NCI-H82 treated with DMSO at 0.1 percent for 48 hours (cell line): ENCODE data around the gene SLCO4C1.

ENCODE experiments used
- DNase-seq: peaks from one replicate; lab custom pipeline; 2025; ENCODE audit not compliant: unreplicated experiment; lab: John Stamatoyannopoulos, UW

SLCO4C1 gene

DNA sequence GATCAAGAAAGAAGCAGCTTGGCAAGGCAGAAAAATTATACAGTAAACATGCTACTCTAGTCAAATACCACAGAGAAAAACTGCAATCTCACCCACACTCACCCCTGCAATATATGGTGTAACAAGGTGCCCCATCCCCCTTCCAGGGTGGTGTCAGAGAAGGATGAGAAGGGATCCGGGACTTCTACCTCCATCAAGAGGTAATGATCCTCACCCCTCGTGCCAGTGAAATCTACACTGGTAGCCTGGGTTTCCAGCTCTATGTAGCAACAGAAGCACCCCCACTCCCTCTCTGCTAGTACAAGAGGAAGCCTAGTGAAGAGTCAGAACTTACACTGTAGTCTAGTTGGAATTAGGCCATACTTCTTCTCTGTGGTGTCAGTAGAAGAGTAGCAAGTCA is 18.9 kb downstream of the SLCO4C1 start:
- DNase-seq, result no peak

DNA sequence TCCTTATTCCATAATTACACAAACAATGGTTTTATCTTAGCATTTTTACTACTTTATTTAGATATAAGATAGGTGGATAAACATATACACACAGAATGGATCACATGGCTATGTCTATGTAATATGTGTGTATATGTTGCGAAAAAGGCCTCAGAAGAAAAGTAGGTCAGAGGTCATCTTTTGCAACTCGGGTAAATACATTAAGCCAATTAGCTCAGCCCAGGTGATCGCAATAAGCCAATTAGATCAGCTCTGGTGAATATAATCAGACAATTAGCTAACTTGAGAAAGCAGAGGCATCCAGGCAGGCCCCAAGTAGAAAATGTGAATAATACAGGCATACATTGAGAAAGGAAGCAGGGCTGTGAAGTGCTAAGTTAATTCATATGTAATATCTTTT is 24.3 kb downstream of the SLCO4C1 start:
- DNase-seq, result peak; percentile 86

DNA sequence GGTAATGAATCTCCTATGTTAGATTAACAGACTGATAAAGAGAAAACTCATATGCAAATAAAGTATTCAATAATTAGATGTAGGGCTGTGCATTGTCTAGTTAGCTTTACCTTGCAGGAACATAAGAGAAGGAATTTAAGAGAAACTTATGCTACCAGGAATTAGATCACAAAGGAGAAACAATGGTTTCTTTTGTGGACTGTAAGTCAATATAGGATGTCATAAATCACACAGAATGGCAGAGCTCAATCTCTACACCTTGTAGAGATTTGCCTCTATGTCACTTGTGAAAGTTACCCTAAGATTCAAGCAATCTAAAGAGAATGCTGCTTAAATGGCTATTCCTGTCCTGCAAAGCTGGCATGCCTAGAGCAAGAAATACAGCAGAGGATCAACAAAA is 26.0 kb downstream of the SLCO4C1 start:
- DNase-seq, result no peak

DNA sequence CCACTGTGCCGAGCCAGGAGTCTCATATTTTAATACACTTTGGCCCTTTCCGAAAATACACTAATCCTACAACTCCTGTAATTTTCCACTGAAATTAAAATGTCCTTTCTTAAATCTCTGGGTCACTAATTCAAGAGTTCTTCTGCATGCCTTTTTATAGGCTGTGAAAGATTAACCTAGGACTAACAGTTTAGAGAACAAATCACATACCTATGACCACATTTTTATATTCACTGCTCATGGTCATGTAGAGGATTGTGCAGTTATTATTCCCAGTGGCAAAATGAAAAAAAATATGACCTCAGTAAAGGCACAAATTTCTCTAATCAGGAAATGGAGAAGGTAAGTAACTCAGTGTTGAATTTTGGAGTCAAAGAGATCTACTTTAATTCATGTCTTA is 33.4 kb downstream of the SLCO4C1 start:
- DNase-seq, result no peak

DNA sequence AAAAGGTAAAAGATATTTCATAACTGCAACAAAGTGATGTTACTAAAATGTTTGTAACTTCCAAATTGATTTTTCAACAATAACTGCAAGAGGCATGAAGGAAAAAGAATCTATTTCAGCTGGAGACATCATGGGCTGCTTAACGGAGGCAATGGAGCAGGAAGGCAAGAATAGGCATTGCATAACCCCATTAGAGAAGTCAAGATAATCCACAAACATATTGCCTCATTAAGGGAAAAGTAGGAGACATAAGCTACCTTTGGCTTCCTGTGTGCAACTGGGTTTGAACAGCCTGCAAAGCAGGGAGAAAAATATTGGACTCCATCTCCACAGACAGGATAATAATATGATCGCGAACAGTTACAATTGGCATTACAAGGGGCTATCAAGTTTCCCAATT is 46.7 kb downstream of the SLCO4C1 start:
- no peak for DNase-seq

DNA sequence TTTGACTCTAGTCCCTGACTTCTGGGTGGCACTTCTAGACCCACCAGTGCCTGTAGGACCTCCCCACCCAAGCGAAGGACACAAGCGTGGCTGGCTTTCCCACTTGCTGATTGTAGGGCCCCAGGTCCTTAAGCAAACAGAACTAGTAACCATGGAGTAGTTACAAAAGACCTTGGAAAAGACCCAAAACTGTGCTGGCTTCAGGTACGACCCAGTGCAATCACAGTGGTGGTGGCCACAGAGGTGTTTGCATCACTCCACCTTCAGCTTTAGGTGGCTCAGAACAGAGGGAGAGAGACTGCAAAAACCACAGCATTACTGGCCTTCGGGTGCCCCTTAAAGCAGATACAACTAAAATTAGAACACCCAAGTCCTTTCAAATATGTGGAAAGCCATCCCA is 52.9 kb downstream of the SLCO4C1 start:
- no peak for DNase-seq

DNA sequence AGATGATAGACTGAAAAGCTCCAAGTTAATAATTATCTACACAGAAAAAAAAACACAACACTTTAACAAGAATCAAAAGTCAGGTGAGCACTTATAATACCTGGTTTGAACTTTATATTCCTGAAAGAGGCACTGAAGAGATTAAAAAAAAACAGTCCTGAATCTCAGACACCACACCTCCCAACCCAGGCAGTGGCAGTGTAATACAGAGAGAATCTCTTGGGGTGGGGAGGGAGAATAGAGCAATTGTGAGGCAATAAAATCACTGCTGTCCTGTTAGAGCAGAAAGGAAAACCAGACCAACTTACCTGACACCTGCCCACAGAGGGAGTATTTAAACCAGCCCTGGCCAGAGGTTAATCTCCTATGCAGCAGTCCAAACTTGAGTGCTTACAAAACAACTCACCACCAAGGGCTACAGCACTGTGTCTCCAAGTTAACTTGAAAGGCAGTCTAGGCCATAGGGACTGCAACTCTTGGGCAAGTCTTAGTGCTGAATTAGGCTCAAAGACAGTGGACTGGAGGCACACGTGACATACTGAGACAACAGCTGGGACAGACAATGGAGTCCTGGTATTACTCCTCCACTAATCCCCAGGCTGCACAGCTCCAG is 54.2 kb downstream of the SLCO4C1 start:
- DNase-seq, result peak; percentile 26

DNA sequence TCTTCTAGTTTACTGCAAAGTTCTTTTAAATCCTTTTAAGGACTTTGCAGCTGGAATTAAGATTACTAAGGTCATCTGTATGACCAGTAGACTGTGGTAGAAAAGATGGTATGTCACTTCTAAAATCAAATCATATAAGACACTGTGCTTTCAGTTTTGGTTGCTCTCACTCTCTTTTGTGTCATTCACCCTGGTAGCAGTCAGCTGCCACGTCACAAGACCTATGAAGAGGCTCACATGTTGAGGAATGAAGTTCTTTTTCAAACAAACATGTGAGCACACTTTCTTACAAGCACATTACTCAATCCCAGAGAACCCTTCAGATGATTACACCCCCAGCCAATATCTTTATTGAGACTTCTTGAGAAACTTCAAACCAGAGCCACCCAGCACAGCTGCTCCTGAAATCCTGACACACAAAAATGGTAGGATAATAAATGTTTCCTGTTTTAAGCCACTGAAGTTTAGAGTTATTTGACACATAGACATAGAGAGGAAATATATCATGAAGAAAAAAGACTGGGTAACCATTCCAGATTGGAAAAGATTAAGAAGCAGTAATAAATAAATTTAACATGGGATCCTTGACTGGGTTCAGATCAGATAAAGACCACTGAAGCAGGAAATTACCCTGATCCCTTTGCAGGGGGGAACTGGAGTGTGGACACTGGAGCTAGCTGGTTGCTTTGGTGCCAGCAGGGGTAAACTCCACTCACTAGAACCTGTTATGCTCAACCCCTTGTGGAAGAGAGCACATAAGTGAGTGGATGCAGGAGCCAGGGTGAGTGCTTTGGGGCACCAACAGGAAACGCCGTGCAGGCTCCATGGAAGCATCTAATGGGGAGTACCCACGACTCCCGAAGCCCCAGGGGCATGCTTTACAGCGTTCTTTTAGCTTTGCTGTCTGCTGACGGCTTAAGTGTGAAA is 64.1 kb downstream of the SLCO4C1 start:
- no peak for DNase-seq

DNA sequence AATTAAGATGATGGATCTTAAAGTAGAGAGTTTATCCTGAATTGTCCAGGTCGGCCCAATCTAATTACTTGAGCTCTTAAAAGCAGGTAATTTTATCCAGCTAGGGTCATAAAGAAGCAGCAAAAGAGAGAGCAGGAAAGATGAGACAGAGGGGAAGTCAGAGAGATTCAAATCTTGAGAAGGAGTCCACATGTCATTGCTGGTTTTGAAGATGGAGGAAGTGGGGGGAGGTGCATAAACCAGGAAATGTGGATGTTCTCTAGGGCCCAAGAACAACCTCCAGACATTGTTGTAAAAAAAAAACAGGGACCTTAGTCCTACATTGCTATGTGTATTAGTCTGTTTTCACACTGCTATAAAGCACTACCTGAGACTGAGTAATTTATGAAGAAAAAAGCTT is 66.4 kb downstream of the SLCO4C1 start:
- peak; percentile 44 for DNase-seq

DNA sequence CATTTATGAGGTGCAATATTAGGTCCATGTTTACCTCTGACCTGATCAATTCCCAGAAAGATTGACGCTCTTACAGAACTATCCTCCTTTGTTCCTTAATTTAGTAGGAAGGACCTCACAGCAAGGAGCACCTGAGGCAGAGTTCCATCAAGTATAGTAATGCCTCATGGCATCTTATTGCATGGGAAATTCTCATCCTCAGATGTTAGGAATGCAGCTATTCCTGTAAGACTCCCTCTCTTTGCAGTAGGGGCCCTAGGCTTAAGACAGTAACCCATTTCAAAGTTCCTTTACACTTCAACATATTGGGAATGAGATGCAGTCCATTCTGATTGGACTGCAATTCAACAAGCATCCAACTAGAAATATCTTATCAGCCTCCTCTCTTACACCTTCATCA is 69.8 kb downstream of the SLCO4C1 start:
- no peak for DNase-seq

DNA sequence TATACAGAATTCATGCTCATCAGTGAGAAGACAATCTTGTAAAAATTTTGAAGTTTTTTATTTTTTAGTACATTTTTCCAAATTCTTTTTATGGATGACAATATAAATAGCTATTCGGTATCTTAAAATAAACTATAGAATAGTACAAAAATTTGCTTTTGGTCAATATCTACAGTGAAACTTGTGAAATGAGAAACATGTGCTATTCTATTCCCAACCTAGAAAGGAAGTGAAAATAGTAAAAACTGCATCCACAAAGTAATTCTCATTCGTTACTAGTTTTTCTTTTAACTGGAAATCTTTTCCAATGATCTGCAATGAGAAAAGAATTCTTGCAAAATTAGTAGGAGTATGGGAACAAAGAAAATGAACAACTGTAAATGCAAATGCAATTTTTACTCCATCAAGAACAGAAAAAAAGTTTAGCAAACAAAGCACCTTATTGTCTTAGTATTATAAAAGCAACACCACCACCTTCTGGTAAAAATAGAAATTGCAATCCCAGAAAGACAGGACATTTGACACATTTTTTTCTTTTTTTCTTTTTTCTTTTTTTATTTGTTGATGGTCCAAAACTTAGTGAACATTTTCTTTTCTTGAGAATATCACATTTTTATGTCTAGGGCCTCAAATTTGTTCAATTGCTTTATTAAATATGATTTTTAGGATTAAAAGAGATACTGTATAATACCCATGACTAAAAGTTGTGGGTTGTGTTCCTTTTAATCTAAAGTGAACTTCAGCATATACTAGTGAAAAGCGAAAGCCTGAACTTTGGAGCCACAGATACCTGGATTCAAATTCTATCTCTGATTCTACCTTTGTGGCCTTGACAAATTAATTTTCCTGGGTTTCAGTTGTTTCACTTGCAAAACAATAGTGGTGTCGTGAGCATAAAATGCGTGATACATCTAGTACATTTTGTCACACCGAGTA is 72.3 kb downstream of the SLCO4C1 start:
- DNase-seq, result peak; percentile 26

DNA sequence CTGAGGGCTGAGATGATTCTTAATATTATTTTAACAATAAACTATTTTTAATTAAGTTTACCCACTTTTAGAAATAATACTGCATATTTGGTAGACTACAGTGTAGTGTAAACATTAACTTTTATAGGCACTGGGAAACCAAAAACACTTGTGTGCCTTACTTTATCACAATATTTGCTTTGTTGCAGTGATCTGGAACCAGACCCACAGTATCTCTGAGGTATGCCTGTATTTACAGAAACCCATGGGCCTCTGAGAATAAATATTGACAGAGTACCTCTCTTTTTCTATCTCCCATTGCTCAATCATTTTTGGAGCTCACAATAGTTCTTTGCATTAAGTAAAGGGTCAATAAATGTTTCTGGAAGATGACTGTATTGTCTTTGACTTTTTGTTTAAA is 73.3 kb downstream of the SLCO4C1 start:
- no peak for DNase-seq

DNA sequence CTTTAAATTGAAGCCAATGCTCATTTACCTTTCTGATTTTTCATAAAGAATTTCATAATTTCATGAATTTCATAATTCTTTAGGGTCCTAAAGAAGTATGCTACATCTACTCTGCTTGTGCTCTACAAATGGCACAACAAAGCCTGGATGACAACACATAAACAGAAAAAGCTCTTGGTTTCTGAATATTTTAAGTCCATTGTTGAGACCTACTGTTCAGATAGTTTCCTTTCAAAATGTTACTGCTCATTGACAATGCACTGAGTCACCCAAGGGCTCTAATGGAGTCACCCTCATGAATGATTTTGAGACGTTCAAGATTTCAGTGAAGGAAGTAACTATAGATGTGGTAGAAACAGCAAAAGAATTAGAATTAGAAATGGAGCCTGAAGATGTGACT is 74.1 kb downstream of the SLCO4C1 start:
- no peak for DNase-seq

DNA sequence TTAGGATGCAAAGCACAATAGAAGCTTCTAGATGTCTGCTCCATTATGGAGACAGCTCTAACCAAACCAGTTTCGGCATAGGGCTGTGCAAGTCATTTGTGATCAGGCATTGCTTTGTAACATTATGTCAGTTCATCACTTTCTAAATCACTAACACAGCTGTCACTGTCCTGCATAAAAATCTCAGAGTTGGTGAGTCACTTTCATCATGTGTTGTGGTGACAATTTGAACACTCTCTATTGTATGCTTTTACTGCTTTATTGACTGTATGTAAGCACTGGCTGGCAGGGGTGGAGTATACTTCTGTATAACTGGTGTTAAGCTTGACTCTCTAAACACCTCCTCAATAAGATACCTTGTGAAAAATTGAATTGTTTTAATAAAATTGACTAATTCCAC is 77.9 kb downstream of the SLCO4C1 start:
- DNase-seq, result no peak

DNA sequence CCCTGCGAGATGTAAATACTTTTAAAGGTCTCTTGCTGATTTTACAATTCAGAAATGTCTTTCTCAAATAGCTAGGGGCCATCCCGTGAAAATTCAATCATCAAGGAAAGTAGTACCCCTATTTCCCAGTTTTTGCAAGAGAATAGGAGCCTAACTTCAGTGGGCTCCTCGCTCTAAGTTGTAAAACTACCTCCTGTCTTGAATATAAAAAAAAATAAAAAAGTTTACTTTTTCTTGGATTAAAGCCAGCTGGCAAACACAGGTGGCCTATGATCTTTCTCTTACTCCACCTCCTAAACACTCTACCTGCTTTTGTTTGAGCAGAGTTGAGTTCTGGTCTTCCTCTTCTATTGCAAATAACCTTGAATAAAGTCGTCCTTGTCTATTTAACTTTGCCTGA is 79.4 kb downstream of the SLCO4C1 start:
- DNase-seq, result no peak

DNA sequence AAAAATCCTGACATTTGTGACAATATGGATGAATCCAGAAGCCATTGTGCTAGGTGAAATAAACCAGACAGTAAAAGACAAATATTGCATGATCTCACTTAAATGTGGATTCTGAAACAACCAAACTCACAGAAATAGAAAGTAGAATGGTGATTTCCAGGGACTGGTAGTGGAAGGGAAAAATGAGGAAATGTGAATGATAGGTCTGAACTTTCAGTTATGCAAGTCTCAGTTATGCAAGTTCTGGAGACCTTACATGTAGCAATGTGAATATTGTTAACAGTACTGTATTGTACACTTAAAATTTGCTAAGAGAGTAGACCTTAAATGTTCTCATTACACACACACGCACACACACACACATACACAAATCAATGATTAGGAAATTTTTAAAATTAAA is 84.9 kb downstream of the SLCO4C1 start:
- DNase-seq, result no peak

DNA sequence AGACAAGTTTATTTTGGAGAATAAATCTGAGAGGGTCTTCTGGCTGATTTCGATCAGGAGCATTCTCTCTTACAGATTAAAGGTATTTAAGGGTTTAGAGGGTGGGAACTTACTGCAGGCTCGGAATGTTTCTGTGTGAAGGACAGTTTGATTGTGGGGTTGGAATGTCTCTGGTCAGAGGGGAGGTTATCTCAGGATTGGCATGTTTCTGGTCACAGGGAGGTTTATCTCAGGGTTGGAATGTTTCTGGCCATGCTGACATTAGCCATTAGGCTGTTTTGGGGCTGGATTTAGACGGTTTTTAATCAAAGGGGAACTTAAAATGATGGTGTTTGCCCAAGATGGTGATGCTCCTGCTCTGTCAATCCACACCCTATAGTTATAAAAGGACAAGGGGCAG is 95.2 kb downstream of the SLCO4C1 start:
- no peak for DNase-seq

DNA sequence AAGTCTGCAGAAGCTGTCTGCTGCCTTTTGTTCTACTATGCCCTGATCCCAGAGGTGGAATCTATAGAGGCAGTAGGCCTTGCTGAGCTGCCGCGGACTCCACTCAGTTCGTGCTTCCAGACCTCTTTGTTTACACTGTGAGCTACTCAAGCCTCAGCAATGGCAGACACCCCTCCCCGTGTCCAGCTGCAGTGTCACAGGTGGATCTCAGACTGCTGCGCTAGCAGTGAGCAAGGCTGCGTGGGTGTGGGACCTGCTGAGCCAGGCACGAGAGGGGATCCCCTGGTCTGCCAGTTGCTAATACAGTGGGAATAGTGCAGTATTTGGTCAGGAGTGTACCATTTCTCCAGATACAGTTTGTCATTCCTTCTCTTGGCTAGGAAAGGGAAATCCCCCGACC is 99.6 kb downstream of the SLCO4C1 start:
- no peak for DNase-seq
